Uterus (tissue), 4 donors: Measurements from ENCODE around the gene SPINDOC. TPM values are rescaled to one million over a fixed set of nuclear protein-coding genes. Genes with fewer than 3 reads are reported as not detected.

Source experiments
- DNase-seq, 2 donors: peaks; one replicate each; pipeline ENCODE4 v3.0.0-alpha.2; 2019 to 2020
- H3K27ac ChIP-seq, 2 donors: fragments of 200-600 bp; sonication (generic); 1 replicate in 1 of 2; 2 replicates in 1 of 2; pipeline ENCODE4 v1.5.1; 2016 to 2018
- H3K27me3 ChIP-seq, 2 donors: fragments of 200-600 bp; sonication (generic); one replicate each; pipeline ENCODE4 v1.5.1; 2018 to 2019; ENCODE audit warnings: control low read depth in 1 of 2
- H3K36me3 ChIP-seq, 2 donors: fragments of 200-600 bp; sonication (generic); one replicate each; pipeline ENCODE4 v1.5.1; 2019; ENCODE audit warnings: control low read depth in 1 of 2
- H3K4me1 ChIP-seq, 2 donors: fragments of 200-600 bp; sonication (generic); one replicate each; pipeline ENCODE4 v1.5.1; 2018 to 2019; ENCODE audit warnings: control low read depth in 1 of 2
- H3K4me3 ChIP-seq, 2 donors: fragments of 200-600 bp; sonication (generic); 1 replicate in 1 of 2; 2 replicates in 1 of 2; pipeline ENCODE4 v1.5.1; 2018 to 2019; ENCODE audit warnings: mild to moderate bottlenecking in 1 of 2
- H3K9me3 ChIP-seq, 2 donors: fragments of 200-600 bp; sonication (generic); one replicate each; pipeline ENCODE4 v1.5.1; 2019; ENCODE audit warnings: control low read depth in 1 of 2
- CTCF ChIP-seq, 4 experiments: fragments of 200-600 bp in 2 of 4; fragments of 450-650 bp in 2 of 4; sonication (generic) in 2 of 4; IDR thresholded peaks; one replicate each; pipeline ENCODE4 v1.5.1; 2016 to 2019; ENCODE audit warnings: antibody characterized with exemption in 4 of 4, mild to moderate bottlenecking in 2 of 4, moderate library complexity in 1 of 4
- POLR2A ChIP-seq, 2 donors: fragments of 450-650 bp; IDR thresholded peaks; one replicate each; pipeline ENCODE4 v1.6.1; 2016; ENCODE audit warnings: antibody characterized with exemption in 2 of 2, mild to moderate bottlenecking in 1 of 2, moderate library complexity in 1 of 2
- intact Hi-C: fragments of 100-400 bp; cut with DNase I; formaldehyde crosslinking; loops from one replicate; pipeline ENCODE4 v1.15.1; 2023; ENCODE audit warnings: low total_unique reads
- small RNA-seq: library from RNA; depleted of rRNA; stranded (forward); fragments of <200 nt; gene quantifications from one replicate; pipeline ENCODE3, GENCODE V24; 2016
- total RNA-seq, 4 donors: library from RNA; depleted of rRNA in 3 of 4; stranded (reverse); fragments of >200 nt in 3 of 4; gene quantifications; one replicate each; pipeline versions ENCODE4 v1.1.0 to v1.2.4, GENCODE V29; 2014 to 2023
- donor health status: DM: yes; HTN: yes; CAD: no.

The SPINDOC gene
- total RNA-seq, 4 donors from 2014 or later = 1.3 to 28.7 (median 10.6) TPM

GRCh38 chr11:63875506-63876065, 62.3 kb downstream of the SPINDOC start:
- DNase-seq = no peak
- TF ChIP-seq CTCF (IDR thresholded peaks at IDR 0.05) (no peak), POLR2A (IDR thresholded peaks at IDR 0.05) (no peak)
- Histone ChIP-seq H3K36me3 (no peaks in the 10 kb centered on the region), H3K27me3 (no peaks in the 10 kb centered on the region), H3K4me1 (peaks cover 18 to 19% of the 10 kb centered on the region in 2 donors), H3K9me3 (no peaks in the 10 kb centered on the region), H3K27ac (no peak overlapping the region), H3K4me3 (no peak overlapping the region)
- intact Hi-C loops = no loop called here

- no peak overlapping the region for H3K27ac ChIP-seq
- H3K36me3 ChIP-seq = no peaks in the 10 kb centered on the region
- intact Hi-C loops = no loop called here
- peaks cover 18 to 19% of the 10 kb centered on the region in 2 donors for H3K4me1 ChIP-seq
- TF ChIP-seq CTCF (IDR thresholded peaks at IDR 0.05) = no peak
- TF ChIP-seq POLR2A (IDR thresholded peaks at IDR 0.05) = no peak
- no peaks in the 10 kb centered on the region for H3K27me3 ChIP-seq
- DNase-seq = no peak
- H3K4me3 ChIP-seq = no peak overlapping the region
- no peaks in the 10 kb centered on the region for H3K9me3 ChIP-seq
Measured at GRCh38 chr11:63876616-63877015, 63.4 kb downstream of the SPINDOC start.

Small RNA genes within 50 kb of the gene (small RNA-seq; reads per million reads assigned to genes)
- gene AP006289.1 (not detected), gene RN7SL596P (not detected)

Other genes with a start within 250 kb of the SPINDOC start
- 10 to 100 TPM; 10.0 to 32.3 (median 14.0) TPM for gene PLAAT3, start 199.0 kb upstream of the SPINDOC start, total RNA-seq
- gene ATL3, start 142.1 kb upstream of the SPINDOC start, total RNA-seq = 100 to 1,000 TPM in 1 of 4 donors, 10 to 100 TPM in 3; 49.4 to 158 (median 87.6) TPM
- 10 to 100 TPM; 52.5 to 86.8 (median 63.9) TPM for gene RTN3, start 132.0 kb upstream of the SPINDOC start, total RNA-seq
- 10 to 100 TPM; 19.7 to 61.5 (median 48.4) TPM for gene ZFTA, start 44.7 kb upstream of the SPINDOC start, total RNA-seq
- 10 to 100 TPM in 3 of 4 donors, 1 to 10 TPM in 1; 6.9 to 36.5 (median 17.7) TPM for gene MARK2, start 25.7 kb downstream of the SPINDOC start, total RNA-seq
- 10 to 100 TPM in 1 of 4 donors, 1 to 10 TPM in 1, not detected in 2; 5.8 to 11.8 TPM for gene RCOR2, start 103.7 kb downstream of the SPINDOC start, total RNA-seq
- gene NAA40, start 125.5 kb downstream of the SPINDOC start, total RNA-seq = 10 to 100 TPM in 2 of 4 donors, 1 to 10 TPM in 2; 2.1 to 17.8 (median 9.2) TPM
- 100 to 1,000 TPM in 3 of 4 donors, 10 to 100 TPM in 1; 41.0 to 359 (median 139) TPM for gene COX8A, start 161.2 kb downstream of the SPINDOC start, total RNA-seq
- 10 to 100 TPM; 29.5 to 54.6 (median 45.8) TPM for gene OTUB1, start 173.0 kb downstream of the SPINDOC start, total RNA-seq
- gene FLRT1, start 222.5 kb downstream of the SPINDOC start, total RNA-seq = 1 to 10 TPM in 2 of 4 donors, under 1 TPM in 1, not detected in 1; 0.26 to 7.3 (median 1.9) TPM